Measurements from ENCODE around the gene PTPRN.
"Not testable (repeated sequence)": the region's sequence is repeated elsewhere in the genome, so short reads cannot be mapped to it uniquely, and the experiment has no call there.

PTPRN gene

GRCh38 chr2:219287580-219288265 lies 21.5 kb downstream of the PTPRN start:
- no peaks in the 10 kb centered on the region for H3K27me3 ChIP-seq (ENCODE audit: control insufficient read depth in 1 of 2, insufficient read depth in 2 of 2, low read length in 2 of 2)
- H3K9me3 ChIP-seq (ENCODE audit: control insufficient read depth in 1 of 2, low read length in 2 of 2) = no peaks in the 10 kb centered on the region
- peaks cover 14 to 26% of the 10 kb centered on the region in 2 donors for H3K36me3 ChIP-seq (ENCODE audit: control insufficient read depth in 1 of 2, insufficient read depth in 2 of 2, low read length in 2 of 2)
- no peaks in the 10 kb centered on the region for H3K4me1 ChIP-seq (ENCODE audit: control insufficient read depth in 1 of 2, insufficient read depth in 2 of 2, low read length in 2 of 2)
- H3K27ac ChIP-seq (ENCODE audit: low read depth, low read length) = no peak overlapping the region
- H3K4me3 ChIP-seq (ENCODE audit: low read depth in 1 of 2, low read length in 2 of 2) = no peak overlapping the region
- no peak overlapping the region for H3K9ac ChIP-seq (ENCODE audit: low read depth in 1 of 2, low read length in 2 of 2)

GRCh38 chr2:219287116-219287440 lies 22.1 kb downstream of the PTPRN start:
- not testable (repeated sequence) for H3K4me3 ChIP-seq (ENCODE audit: low read depth in 1 of 2, low read length in 2 of 2); H3K27ac ChIP-seq (ENCODE audit: low read depth, low read length); H3K4me1 ChIP-seq (ENCODE audit: control insufficient read depth in 1 of 2, insufficient read depth in 2 of 2, low read length in 2 of 2); H3K9ac ChIP-seq (ENCODE audit: low read depth in 1 of 2, low read length in 2 of 2); H3K9me3 ChIP-seq (ENCODE audit: control insufficient read depth in 1 of 2, low read length in 2 of 2); H3K27me3 ChIP-seq (ENCODE audit: control insufficient read depth in 1 of 2, insufficient read depth in 2 of 2, low read length in 2 of 2)
- H3K36me3 ChIP-seq (ENCODE audit: control insufficient read depth in 1 of 2, insufficient read depth in 2 of 2, low read length in 2 of 2) = peaks cover 19 to 30% of the 10 kb centered on the region in 2 donors

GRCh38 chr2:219286436-219287115 lies 22.6 kb downstream of the PTPRN start:
- Histone ChIP-seq H3K27me3 (ENCODE audit: control insufficient read depth in 1 of 2, insufficient read depth in 2 of 2, low read length in 2 of 2) (no peaks in the 10 kb centered on the region), H3K9me3 (ENCODE audit: control insufficient read depth in 1 of 2, low read length in 2 of 2) (no peaks in the 10 kb centered on the region), H3K27ac (ENCODE audit: low read depth, low read length) (no peak overlapping the region)

GRCh38 chr2:219285894-219286425 lies 23.2 kb downstream of the PTPRN start:
- Histone ChIP-seq H3K9me3 (ENCODE audit: control insufficient read depth in 1 of 2, low read length in 2 of 2) (no peaks in the 10 kb centered on the region), H3K9ac (ENCODE audit: low read depth in 1 of 2, low read length in 2 of 2) (no peak overlapping the region), H3K27me3 (ENCODE audit: control insufficient read depth in 1 of 2, insufficient read depth in 2 of 2, low read length in 2 of 2) (no peaks in the 10 kb centered on the region), H3K36me3 (ENCODE audit: control insufficient read depth in 1 of 2, insufficient read depth in 2 of 2, low read length in 2 of 2) (peaks cover 19 to 36% of the 10 kb centered on the region in 2 donors), H3K27ac (ENCODE audit: low read depth, low read length) (no peak overlapping the region), H3K4me3 (ENCODE audit: low read depth in 1 of 2, low read length in 2 of 2) (no peak overlapping the region), H3K4me1 (ENCODE audit: control insufficient read depth in 1 of 2, insufficient read depth in 2 of 2, low read length in 2 of 2) (no peaks in the 10 kb centered on the region)

More at GRCh38 chr2:219286436-219287115, 22.6 kb downstream of the PTPRN start:
- no peak overlapping the region for H3K9ac ChIP-seq (ENCODE audit: low read depth in 1 of 2, low read length in 2 of 2)
- H3K4me3 ChIP-seq (ENCODE audit: low read depth in 1 of 2, low read length in 2 of 2) = no peak overlapping the region
- peaks cover 19 to 31% of the 10 kb centered on the region in 2 donors for H3K36me3 ChIP-seq (ENCODE audit: control insufficient read depth in 1 of 2, insufficient read depth in 2 of 2, low read length in 2 of 2)
- H3K4me1 ChIP-seq (ENCODE audit: control insufficient read depth in 1 of 2, insufficient read depth in 2 of 2, low read length in 2 of 2) = no peaks in the 10 kb centered on the region

- peaks cover 19 to 40% of the 10 kb centered on the region in 2 donors for H3K36me3 ChIP-seq (ENCODE audit: control insufficient read depth in 1 of 2, insufficient read depth in 2 of 2, low read length in 2 of 2)
- H3K4me1 ChIP-seq (ENCODE audit: control insufficient read depth in 1 of 2, insufficient read depth in 2 of 2, low read length in 2 of 2) = peaks cover under 1 to 3% of the 10 kb centered on the region in 2 donors
- no peak overlapping the region for H3K27ac ChIP-seq (ENCODE audit: low read depth, low read length)
- H3K9me3 ChIP-seq (ENCODE audit: control insufficient read depth in 1 of 2, low read length in 2 of 2) = no peaks in the 10 kb centered on the region
- H3K27me3 ChIP-seq (ENCODE audit: control insufficient read depth in 1 of 2, insufficient read depth in 2 of 2, low read length in 2 of 2) = no peaks in the 10 kb centered on the region
- no peak overlapping the region for H3K9ac ChIP-seq (ENCODE audit: low read depth in 1 of 2, low read length in 2 of 2)
- no peak overlapping the region for H3K4me3 ChIP-seq (ENCODE audit: low read depth in 1 of 2, low read length in 2 of 2)
Measured at GRCh38 chr2:219285373-219285735, 23.8 kb downstream of the PTPRN start.

GRCh38 chr2:219284501-219285372 lies 24.5 kb downstream of the PTPRN start:
- Histone ChIP-seq H3K9ac (ENCODE audit: low read depth in 1 of 2, low read length in 2 of 2) (no peak overlapping the region), H3K4me1 (ENCODE audit: control insufficient read depth in 1 of 2, insufficient read depth in 2 of 2, low read length in 2 of 2) (peaks cover 6 to 9% of the 10 kb centered on the region in 2 donors), H3K27me3 (ENCODE audit: control insufficient read depth in 1 of 2, insufficient read depth in 2 of 2, low read length in 2 of 2) (no peaks in the 10 kb centered on the region), H3K4me3 (ENCODE audit: low read depth in 1 of 2, low read length in 2 of 2) (no peak overlapping the region), H3K36me3 (ENCODE audit: control insufficient read depth in 1 of 2, insufficient read depth in 2 of 2, low read length in 2 of 2) (peaks cover 19 to 40% of the 10 kb centered on the region in 2 donors), H3K9me3 (ENCODE audit: control insufficient read depth in 1 of 2, low read length in 2 of 2) (no peaks in the 10 kb centered on the region), H3K27ac (ENCODE audit: low read depth, low read length) (no peak overlapping the region)

GRCh38 chr2:219282943-219283581 lies 26.1 kb downstream of the PTPRN start:
- peaks cover 18% of the 10 kb centered on the region in 2 donors for H3K4me1 ChIP-seq (ENCODE audit: control insufficient read depth in 1 of 2, insufficient read depth in 2 of 2, low read length in 2 of 2)
- no peaks in the 10 kb centered on the region for H3K9me3 ChIP-seq (ENCODE audit: control insufficient read depth in 1 of 2, low read length in 2 of 2)
- no peak overlapping the region for H3K9ac ChIP-seq (ENCODE audit: low read depth in 1 of 2, low read length in 2 of 2)
- peaks cover 19 to 40% of the 10 kb centered on the region in 2 donors for H3K36me3 ChIP-seq (ENCODE audit: control insufficient read depth in 1 of 2, insufficient read depth in 2 of 2, low read length in 2 of 2)
- no peak overlapping the region for H3K4me3 ChIP-seq (ENCODE audit: low read depth in 1 of 2, low read length in 2 of 2)
- no peaks in the 10 kb centered on the region for H3K27me3 ChIP-seq (ENCODE audit: control insufficient read depth in 1 of 2, insufficient read depth in 2 of 2, low read length in 2 of 2)
- H3K27ac ChIP-seq (ENCODE audit: low read depth, low read length) = no peak overlapping the region

GRCh38 chr2:219282375-219282774 lies 26.8 kb downstream of the PTPRN start:
- H3K27ac ChIP-seq (ENCODE audit: low read depth, low read length) = no peak overlapping the region
- no peaks in the 10 kb centered on the region for H3K27me3 ChIP-seq (ENCODE audit: control insufficient read depth in 1 of 2, insufficient read depth in 2 of 2, low read length in 2 of 2)
- H3K4me1 ChIP-seq (ENCODE audit: control insufficient read depth in 1 of 2, insufficient read depth in 2 of 2, low read length in 2 of 2) = peaks cover 21 to 25% of the 10 kb centered on the region in 2 donors
- H3K36me3 ChIP-seq (ENCODE audit: control insufficient read depth in 1 of 2, insufficient read depth in 2 of 2, low read length in 2 of 2) = peaks cover 19 to 40% of the 10 kb centered on the region in 2 donors
- H3K4me3 ChIP-seq (ENCODE audit: low read depth in 1 of 2, low read length in 2 of 2) = no peak overlapping the region
- H3K9ac ChIP-seq (ENCODE audit: low read depth in 1 of 2, low read length in 2 of 2) = no peak overlapping the region
- H3K9me3 ChIP-seq (ENCODE audit: control insufficient read depth in 1 of 2, low read length in 2 of 2) = no peaks in the 10 kb centered on the region

- H3K9ac ChIP-seq (ENCODE audit: low read depth in 1 of 2, low read length in 2 of 2) = no peak overlapping the region
- H3K36me3 ChIP-seq (ENCODE audit: control insufficient read depth in 1 of 2, insufficient read depth in 2 of 2, low read length in 2 of 2) = peaks cover 19 to 37% of the 10 kb centered on the region in 2 donors
- no peak overlapping the region for H3K4me3 ChIP-seq (ENCODE audit: low read depth in 1 of 2, low read length in 2 of 2)
- H3K27me3 ChIP-seq (ENCODE audit: control insufficient read depth in 1 of 2, insufficient read depth in 2 of 2, low read length in 2 of 2) = no peaks in the 10 kb centered on the region
- H3K9me3 ChIP-seq (ENCODE audit: control insufficient read depth in 1 of 2, low read length in 2 of 2) = no peaks in the 10 kb centered on the region
- H3K27ac ChIP-seq (ENCODE audit: low read depth, low read length) = no peak overlapping the region
- peaks cover 21 to 28% of the 10 kb centered on the region in 2 donors for H3K4me1 ChIP-seq (ENCODE audit: control insufficient read depth in 1 of 2, insufficient read depth in 2 of 2, low read length in 2 of 2)
Measured at GRCh38 chr2:219281588-219281987, 27.6 kb downstream of the PTPRN start.
